Measurements from ENCODE around the gene TSG101. TPM values are rescaled to one million over a fixed set of nuclear protein-coding genes. Genes with fewer than 3 reads are reported as not detected.

The TSG101 gene
- total and polyA plus RNA-seq, 2 experiments from 2014 or later, result 117 to 152 TPM

- H3K4me1 ChIP-seq (ENCODE audit: low read depth), result peaks cover 26% of the 10 kb centered on the region
- H3K4me3 ChIP-seq, result no peak overlapping the region
- DNase-seq (ENCODE audit: low read depth in 1 of 2, low spot score in 1 of 2), result no peak
- no peaks in the 10 kb centered on the region for H3K9me3 ChIP-seq (ENCODE audit: low read depth)
- peak overlapping the region; percentile 79 for H3K27ac ChIP-seq
- H3K27me3 ChIP-seq, result no peaks in the 10 kb centered on the region
- no peak for TF ChIP-seq CTCF (IDR thresholded peaks at IDR 0.05; ENCODE audit: low read depth, low read length)
- H3K36me3 ChIP-seq, result peaks cover 17% of the 10 kb centered on the region
Observed at GRCh38 chr11:18493310-18493709, 33.4 kb downstream of the TSG101 start.

DNA sequence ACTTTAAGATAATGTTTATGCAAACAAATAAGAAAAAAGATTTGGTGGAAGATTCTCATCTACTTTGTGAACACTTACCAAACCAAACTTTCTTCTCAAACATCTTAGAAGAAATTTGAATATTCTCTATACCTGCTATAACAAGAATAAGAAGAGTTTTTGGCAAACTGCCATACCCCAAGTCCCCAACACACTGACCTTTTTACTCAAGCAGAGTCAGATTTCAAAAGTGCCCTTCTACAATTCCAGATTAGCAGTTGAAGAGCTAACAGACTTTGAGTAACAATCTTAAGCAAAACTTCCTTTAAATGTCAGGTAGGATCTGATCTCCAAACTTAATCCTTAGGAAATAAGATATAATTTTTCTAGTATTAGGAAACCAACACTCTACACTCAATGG lies 33.9 kb downstream of the TSG101 start:
- Histone ChIP-seq H3K36me3 (peaks cover 16% of the 10 kb centered on the region), H3K4me3 (no peak overlapping the region), H3K9me3 (ENCODE audit: low read depth) (no peaks in the 10 kb centered on the region), H3K4me1 (ENCODE audit: low read depth) (peaks cover 26% of the 10 kb centered on the region), H3K27ac (peak overlapping the region; percentile 79), H3K27me3 (no peaks in the 10 kb centered on the region)
- no peak for TF ChIP-seq CTCF (IDR thresholded peaks at IDR 0.05; ENCODE audit: low read depth, low read length)
- peak; percentile 1 to 84 for DNase-seq (ENCODE audit: low read depth in 1 of 2, low spot score in 1 of 2)

GRCh38 chr11:18491924-18492323 lies 34.8 kb downstream of the TSG101 start:
- H3K4me3 ChIP-seq, result no peak overlapping the region
- H3K27ac ChIP-seq, result peak overlapping the region; percentile 44
- peaks cover 16% of the 10 kb centered on the region for H3K36me3 ChIP-seq

GRCh38 chr11:18490736-18491485 lies 35.8 kb downstream of the TSG101 start:
- DNase-seq (ENCODE audit: low read depth in 1 of 2, low spot score in 1 of 2), result no peak
- peaks cover 16% of the 10 kb centered on the region for H3K36me3 ChIP-seq
- TF ChIP-seq CTCF (IDR thresholded peaks at IDR 0.05; ENCODE audit: low read depth, low read length), result no peak
- no peaks in the 10 kb centered on the region for H3K27me3 ChIP-seq
- no peaks in the 10 kb centered on the region for H3K9me3 ChIP-seq (ENCODE audit: low read depth)
- peak overlapping the region; percentile 44 for H3K27ac ChIP-seq
- H3K4me3 ChIP-seq, result no peak overlapping the region
- peaks cover 26% of the 10 kb centered on the region for H3K4me1 ChIP-seq (ENCODE audit: low read depth)

More at GRCh38 chr11:18491924-18492323, 34.8 kb downstream of the TSG101 start:
- TF ChIP-seq CTCF (IDR thresholded peaks at IDR 0.05; ENCODE audit: low read depth, low read length), result no peak
- H3K27me3 ChIP-seq, result no peaks in the 10 kb centered on the region
- peaks cover 26% of the 10 kb centered on the region for H3K4me1 ChIP-seq (ENCODE audit: low read depth)
- DNase-seq (ENCODE audit: low read depth in 1 of 2, low spot score in 1 of 2), result no peak
- no peaks in the 10 kb centered on the region for H3K9me3 ChIP-seq (ENCODE audit: low read depth)

DNA sequence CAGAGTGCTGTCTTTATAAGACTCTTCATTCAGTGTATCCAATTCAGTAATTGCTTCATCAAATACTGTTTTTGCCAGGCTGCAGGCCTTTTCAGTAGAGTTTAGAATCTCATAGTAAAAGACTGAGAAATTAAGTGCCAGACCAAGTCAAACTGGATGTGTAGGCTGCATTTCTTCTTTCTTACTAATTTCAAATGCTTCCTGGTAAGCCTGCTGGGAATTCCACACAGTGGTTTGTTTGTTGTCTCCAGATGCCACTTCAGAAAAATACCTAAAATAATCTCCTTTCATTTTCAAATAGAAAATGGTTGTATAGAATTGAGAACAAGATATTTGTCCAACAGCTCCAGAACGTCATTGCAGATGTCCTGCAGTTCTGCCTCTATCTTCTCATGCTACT lies 36.4 kb downstream of the TSG101 start:
- no peak for DNase-seq (ENCODE audit: low read depth in 1 of 2, low spot score in 1 of 2)
- Histone ChIP-seq H3K4me3 (no peak overlapping the region), H3K9me3 (ENCODE audit: low read depth) (no peaks in the 10 kb centered on the region), H3K27ac (peak overlapping the region; percentile 44), H3K27me3 (no peaks in the 10 kb centered on the region), H3K36me3 (peaks cover 17% of the 10 kb centered on the region), H3K4me1 (ENCODE audit: low read depth) (peaks cover 26% of the 10 kb centered on the region)
- no peak for TF ChIP-seq CTCF (IDR thresholded peaks at IDR 0.05; ENCODE audit: low read depth, low read length)

All from cardiac muscle cell (in vitro differentiated cells and primary cell).